GM21423 (cell line): ENCODE measurements around the gene ANKFY1.

Experiments used
- ATAC-seq: cut with Tn5 transposase; IDR thresholded peaks from one replicate; pipeline ENCODE4 v1.9.1; 2021; ENCODE audit warnings: mild to moderate bottlenecking, moderate library complexity; ENCODE audit not compliant: unreplicated experiment

ANKFY1 gene, protein sequence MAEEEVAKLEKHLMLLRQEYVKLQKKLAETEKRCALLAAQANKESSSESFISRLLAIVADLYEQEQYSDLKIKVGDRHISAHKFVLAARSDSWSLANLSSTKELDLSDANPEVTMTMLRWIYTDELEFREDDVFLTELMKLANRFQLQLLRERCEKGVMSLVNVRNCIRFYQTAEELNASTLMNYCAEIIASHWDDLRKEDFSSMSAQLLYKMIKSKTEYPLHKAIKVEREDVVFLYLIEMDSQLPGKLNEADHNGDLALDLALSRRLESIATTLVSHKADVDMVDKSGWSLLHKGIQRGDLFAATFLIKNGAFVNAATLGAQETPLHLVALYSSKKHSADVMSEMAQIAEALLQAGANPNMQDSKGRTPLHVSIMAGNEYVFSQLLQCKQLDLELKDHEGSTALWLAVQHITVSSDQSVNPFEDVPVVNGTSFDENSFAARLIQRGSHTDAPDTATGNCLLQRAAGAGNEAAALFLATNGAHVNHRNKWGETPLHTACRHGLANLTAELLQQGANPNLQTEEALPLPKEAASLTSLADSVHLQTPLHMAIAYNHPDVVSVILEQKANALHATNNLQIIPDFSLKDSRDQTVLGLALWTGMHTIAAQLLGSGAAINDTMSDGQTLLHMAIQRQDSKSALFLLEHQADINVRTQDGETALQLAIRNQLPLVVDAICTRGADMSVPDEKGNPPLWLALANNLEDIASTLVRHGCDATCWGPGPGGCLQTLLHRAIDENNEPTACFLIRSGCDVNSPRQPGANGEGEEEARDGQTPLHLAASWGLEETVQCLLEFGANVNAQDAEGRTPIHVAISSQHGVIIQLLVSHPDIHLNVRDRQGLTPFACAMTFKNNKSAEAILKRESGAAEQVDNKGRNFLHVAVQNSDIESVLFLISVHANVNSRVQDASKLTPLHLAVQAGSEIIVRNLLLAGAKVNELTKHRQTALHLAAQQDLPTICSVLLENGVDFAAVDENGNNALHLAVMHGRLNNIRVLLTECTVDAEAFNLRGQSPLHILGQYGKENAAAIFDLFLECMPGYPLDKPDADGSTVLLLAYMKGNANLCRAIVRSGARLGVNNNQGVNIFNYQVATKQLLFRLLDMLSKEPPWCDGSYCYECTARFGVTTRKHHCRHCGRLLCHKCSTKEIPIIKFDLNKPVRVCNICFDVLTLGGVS

DNA sequence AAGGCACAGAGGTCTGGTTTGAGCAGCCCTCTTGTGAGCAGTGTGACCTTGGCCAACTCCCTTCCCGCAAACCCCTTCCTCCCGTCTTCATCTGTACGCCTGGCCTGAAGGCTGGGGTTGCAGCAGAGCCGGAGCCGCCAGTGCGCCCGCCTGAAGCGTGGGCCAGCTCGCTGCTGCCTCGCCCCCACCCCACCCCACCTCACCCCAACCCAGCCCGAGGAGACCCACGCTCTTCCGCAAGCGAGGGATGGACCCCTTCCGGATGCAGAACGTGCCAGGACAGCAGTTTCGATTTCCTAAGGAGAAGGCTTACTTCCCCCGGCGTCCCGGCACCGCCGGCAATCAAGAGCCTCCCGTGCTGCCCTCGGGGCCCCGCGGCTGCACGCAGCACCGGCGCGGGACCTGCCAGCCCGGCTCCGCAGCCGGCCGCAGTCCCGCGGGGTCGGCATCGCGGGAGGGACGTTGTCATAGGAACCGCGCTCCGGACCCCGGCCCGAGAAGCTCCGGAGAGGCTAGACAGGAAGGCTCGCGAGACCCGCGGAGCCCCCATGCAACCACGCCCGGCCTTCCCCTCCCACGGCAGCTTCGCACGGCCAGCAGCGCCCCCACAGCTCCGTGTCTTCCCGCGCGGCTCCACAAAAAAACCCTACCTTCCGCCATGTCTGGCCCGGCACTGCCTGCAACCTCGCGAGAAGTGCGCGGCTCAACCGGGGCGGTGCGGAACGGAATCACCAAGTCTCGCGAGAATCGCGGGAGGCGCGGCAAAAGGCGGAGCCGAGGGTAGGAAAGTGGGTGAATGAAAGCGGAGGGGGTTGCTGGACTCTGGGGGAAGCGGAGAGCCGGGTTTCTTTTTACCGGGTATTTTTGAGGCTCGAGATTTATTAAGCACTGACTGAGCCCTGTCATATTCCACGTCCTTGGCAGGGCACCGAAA, at the start of gene ANKFY1:
ANKFY1 (minus strand) TSS at position 698 of the 934 bp plus-strand sequence; CDS start at position 660, 38 bp downstream.
- peak; percentile 79 for ATAC-seq

DNA sequence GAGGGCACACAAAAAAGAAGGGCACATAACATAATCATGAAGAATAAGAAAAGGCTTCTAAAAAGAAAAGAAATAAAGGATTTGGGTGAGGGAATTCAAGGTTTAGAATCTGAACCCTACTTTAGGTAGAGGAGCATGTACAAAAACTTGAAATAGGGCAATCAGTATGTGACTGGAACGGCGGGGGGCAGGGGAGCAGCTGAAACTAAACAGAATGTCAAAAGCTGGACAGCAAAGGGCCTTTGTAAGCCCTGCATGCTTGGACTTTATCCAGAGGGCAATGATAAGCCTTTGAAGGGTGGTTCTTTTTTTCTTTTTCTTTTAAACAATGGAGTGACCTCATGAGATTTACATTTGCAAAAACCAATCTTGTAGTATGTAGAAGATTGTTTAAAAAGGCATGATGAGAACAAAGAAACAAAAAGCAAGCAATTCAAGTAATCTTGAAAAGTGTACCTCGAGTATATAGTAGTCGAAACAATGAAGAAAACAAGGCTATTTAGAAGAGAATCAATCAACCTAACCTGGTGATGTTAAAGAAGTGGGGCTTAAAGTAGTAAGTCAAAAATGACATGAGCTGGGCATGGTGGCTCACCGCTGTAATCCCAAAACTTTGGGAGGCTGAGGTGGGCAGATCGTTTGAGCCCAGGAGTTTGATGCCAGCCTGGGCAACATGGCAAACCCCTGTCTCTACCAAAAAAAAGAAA, 46.7 kb upstream of the ANKFY1 start:
- ATAC-seq, result no peak

DNA sequence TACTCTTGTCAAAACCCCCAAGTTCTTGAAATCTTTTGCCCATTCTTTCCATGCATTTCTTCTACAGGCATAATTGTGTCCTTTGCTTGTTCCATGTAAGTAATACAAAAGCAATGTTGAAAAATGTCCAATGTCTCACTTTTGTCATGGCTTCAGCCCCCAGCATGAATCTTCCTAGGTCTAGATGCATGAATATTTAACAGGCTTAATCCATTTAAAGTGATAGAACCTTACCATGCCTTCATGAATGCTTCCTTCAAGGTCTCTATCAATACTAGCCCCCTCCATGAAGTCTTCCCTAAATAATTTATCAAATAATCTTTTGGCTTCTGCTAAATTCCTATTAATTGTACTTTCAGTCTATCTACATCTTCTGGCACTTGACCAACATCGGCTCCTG, 46.1 kb upstream of the ANKFY1 start:
- ATAC-seq, result no peak

DNA sequence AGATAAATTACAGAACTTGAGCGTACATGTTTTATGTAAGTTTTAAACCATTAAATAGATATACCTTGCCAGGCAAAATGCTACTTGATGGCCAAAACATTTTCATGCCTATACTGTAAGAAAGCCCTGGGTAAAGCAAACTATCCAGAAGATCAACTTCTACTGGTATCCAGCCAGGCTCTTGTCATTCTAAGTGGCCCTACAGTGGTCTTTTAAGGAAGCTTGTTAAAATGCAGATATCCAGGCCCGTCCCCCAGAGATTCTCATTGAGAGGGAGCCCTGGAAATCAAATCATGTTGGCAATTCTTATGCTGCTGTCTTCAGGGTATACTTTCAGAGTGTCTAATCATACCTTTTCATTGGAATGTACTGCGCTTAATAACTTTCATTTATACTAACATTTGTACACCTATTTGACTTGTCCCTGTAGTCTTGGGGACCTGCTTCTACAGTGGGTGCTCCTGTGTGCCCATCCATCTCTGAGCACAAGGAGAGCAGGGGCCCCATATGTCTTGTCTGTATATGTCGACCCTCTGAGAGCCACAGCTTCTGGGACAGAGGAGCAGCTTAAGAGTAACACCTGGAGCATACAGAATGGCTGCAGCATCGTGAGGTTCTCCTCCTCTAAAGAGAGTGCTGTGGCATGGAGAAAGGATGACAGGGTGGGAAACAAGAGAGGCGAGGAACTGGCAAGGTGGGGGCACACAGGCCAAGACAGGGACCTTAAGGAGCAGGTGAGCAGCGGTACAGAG, 43.6 kb upstream of the ANKFY1 start:
- ATAC-seq, result no peak

DNA sequence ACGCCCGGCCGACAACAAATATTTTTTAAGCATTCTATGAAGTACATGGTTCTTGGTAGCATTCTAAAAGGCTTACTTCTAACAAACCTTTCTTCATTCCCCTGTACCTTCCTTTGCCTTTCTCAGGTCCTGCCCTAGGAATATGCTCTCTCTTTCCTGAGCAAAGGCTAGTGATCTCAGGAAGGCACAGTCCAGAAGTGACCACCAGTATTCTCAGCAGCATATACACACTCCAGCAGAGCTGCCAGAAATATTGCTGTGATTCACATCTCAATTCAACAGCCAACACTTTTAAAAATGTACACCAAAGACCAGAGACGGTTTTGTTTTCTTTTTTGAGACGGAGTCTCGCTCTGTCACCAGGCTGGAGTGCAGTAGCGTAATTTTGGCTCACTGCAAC, 41.4 kb upstream of the ANKFY1 start:
- ATAC-seq, result no peak

DNA sequence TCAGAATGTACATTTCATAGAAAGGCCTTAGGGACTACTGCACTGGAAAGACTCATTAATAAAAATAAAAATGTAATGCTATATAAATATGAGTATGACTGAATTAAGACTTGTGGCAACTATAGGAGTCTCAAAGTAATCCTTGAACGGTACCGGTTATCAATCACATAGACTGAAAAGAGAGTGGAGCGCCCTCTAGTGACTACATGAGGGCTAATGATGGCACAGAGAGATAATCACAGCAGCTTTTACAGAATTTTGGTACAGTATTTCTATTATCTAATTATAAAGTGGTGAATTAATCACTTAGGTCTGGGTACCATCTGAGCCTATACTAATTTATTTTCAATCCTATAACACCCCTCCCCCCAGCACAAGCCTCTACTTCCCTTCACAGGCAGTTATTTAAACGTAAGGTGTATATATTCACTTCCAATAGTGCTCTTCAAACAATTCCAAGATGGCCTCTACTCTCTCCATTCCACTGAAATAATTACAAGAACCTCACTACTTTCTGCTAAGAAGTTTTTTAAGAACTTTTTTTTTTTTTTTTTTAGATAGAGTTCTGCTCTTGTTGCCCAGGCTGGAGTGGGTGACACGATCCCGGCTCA, 40.7 kb upstream of the ANKFY1 start:
- ATAC-seq, result no peak

DNA sequence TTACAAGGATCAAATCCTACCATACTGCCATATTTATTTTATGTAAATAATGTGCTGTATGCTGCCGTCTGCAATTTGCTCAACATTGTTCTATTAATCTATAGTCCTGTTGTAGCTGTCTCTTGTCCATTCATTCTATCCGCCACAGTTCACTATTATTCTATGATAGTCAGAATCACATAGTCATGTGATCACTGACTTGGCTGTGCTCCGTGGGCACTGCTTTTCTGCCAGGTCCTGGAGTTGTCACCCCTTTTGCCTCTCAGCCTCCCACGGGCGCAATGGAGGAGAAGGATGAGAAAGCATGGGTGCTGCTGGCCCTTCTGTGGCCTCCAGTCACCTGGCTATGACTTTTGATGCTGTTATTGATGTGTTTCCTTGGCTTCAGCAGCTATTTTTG, 37.3 kb upstream of the ANKFY1 start:
- no peak for ATAC-seq

DNA sequence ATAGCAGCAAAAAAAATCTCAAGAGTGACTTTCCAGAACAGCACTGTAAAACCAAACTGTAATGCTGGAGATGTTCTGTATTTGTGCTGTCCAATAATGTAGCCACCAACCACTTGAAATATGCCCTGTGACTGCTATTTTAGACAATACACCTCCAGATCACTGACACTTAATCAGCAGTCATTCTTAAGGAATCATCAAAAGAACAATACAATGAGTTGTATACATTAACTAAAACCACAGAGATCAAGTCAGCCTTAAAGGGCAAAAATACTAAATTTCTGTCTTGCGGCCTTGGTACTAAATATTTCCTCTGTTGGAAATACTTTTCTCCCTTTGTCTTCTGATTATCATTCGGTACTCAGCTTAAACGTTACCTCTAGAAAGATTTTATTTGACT, 33.6 kb upstream of the ANKFY1 start:
- no peak for ATAC-seq

DNA sequence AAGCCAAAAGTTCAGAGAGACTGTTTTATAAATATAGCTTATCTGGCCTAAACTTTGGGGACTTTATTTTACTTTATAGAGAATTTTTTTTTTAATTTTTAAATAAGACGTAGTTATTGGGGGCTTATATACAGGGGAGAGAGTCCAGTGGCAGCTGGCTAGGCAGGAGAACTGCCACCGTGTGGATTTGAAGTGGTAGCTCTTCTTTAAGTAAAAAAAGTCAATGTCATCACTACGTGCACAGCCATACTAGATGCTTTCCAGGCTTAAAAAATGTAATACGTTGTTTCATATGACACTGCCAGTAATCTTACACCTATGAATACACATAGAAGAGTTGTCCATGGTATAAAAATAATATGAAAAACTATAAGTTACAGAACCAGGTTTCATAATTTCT, 31.9 kb upstream of the ANKFY1 start:
- no peak for ATAC-seq

DNA sequence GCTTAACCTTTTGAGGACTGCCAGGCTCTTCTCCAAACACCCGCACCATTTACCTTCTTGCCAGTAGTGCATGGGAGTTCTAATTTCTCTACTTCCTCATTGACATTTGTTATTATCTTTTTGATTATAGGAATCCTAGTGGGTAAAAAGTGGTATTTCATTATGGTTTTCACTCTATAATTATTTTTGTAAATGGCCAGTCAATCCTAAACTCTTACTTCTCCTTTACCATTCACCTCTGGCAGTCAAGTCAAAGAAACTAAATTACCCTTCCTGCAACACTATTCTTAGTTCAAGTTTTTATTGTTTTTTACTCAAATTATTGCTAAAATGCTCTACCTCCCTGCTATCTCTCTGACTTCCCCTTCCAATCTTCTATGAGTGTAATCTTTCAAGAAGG, 29.8 kb upstream of the ANKFY1 start:
- no peak for ATAC-seq

DNA sequence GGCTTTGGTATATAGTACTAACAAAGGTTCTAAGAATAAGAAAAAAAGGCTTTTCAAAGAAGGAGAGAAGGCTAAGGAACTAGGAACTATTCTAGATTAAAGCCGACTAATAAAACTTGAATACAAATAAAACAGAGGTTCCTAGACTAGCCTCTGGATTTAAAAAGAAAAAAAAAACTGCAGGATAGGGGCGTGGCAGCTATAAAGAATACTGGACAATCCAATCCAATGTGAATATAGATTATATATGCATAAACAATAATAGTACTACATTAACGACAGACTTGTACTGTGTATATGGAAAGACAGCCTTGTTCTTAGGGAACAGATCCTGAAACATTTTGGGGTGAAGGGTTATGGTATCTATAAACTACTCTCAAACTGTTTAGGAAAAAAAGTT, 23.9 kb upstream of the ANKFY1 start:
- no peak for ATAC-seq

DNA sequence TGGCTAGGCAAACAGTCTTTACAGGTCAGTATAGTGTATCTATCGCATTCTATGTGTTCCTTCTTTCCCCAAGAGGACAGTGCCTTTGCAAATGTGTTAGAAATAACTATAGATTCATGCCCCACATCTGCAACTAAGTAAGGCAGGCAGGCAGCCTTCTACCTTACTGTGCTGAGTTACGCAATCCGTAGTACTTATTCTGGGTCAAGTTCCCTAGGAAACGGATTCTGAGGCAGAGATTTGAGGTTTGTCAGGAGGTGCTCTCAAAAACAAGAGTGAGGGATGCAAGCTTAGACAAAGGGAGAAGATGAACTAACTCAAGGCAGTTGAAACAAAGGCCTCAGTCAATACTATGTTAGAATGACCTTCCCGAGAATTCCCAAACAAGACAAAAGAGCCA, 12.7 kb upstream of the ANKFY1 start:
- no peak for ATAC-seq

DNA sequence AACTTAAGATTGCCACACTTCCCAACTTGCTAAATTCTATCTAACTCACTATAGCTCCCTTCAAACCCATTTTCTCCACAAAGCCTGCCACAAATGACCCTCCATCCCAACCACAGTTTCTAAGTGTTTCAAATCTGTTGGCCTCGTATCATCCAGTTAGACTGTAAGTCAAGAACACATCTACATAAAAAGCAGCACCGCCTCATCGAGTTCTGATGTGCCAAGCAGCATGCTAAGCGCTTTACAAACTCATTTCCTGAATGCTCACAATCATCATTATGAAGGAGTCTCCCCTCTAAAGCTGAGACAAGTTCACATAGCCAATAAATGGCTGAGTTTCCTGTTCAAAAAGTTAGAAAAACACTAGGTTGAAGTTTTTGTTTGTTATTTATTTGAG, 9.2 kb upstream of the ANKFY1 start:
- no peak for ATAC-seq

DNA sequence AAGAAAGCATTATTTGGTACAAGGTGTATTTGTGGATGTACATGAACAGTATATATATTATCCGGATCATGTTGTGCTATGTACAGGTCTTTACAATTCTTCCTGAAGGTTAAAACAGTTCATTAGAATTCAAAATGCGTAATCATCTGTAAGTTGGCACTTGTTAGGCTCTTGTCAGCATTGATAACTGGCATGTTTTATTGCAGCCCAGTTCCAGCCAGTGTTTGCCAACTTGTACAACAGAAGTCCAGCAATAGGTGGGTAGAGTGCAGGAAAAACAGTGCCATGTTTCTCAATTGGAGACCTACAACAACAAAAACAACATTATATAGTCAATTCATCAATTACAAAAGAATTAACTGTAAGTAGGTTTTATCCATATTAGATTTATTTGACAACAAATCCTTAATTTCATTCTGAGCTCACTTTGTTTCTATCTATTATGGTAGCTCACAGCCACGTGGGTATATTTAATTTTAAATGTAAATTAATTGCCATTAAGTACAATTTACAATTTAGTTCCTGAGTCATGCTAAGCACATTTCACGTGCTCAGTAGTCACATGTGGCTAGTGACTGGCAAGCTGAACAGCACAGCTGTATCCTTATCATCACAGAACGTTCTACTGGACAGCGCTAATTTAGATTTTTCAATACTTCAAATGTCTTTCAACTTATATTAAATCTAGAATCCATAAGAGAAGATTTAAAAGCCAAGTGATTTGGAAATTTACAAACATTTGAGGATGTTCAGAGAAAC, 8.6 kb upstream of the ANKFY1 start:
- no peak for ATAC-seq

DNA sequence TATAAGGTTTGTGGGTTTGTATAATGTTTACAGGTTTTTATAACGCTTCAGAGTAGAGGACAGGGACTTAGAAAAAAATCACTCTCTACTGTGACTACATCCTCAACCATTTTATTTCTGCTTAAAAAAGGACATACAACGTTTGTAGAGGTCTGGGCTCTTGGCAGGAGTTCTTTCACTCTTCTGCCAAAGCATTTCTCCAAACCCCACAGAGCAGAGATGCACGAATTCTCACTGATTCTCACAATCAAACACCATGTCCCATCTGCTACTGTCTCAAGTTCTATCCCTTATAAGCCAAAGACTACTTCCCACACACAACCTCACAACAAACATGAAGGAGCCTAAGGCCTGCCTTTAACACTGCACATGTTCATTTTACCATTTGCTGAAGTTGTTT, 7.0 kb upstream of the ANKFY1 start:
- ATAC-seq, result no peak

DNA sequence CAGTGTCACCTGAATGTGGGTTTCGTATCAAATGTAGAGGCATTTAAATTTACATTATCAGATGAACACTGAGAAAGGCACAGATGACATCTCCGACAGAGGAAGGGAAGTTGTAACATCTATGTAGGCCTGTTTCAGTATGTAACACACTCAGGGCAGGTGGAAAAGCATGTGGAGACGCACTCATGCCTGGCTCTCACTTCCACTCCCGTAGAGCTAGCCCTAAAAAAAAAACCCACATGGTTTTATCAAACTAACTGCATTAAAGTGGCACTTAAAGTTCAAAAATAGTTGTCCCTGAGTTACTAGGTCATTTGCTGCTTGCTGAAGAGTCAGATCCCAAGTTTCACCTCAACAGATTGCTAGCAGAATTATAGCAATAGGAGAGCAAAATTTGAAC, 6.1 kb upstream of the ANKFY1 start:
- no peak for ATAC-seq

DNA sequence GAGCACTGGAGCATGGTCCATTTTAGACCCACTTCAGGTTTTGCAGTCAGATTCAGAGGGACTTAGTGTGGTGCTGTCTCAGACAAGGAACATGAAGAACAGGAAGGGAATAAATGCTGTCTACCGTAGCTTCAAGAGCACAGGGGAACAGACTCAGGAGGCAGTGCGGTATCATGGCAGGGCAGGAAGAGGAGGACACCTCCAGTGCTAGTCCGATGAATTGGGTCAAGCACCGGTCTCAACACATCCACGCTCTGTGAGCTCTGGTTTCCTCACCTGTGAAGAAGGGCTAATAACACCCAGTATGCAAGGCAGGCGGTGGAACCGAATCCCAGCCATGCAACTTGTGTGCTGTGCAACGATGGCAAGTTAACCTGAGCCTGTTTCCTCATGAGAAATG, 3.6 kb upstream of the ANKFY1 start:
- ATAC-seq, result no peak

DNA sequence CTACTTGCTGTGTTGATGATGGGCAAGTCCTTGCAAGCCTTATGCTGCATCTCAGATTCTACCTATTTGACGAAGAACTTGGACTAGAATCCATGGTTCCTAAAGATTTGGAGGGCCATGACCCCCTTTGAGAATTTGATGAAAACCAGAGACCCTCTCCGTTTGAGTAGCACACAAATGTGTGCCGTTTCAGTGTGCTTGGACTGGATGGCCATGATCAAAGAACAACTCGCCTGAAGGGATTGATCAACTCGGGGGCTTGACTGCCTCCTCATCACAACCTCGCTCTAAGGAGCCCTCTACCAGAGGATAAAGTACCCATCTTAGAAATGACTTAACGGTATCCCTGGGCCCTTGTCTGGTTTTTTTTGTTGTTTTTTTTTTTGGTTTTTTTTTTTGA, 2.8 kb upstream of the ANKFY1 start:
- no peak for ATAC-seq
